Ishikawa (cell line): ENCODE data around the gene PRDM16.

ENCODE experiments used
- CEBPB ChIP-seq: IDR thresholded peaks from 2 replicates; pipeline ENCODE4 v1.6.1; 2012
- CREB1 ChIP-seq: IDR thresholded peaks from 2 replicates; pipeline ENCODE4 v1.6.1; 2012; ENCODE audit warnings: low read depth
- EGR1 ChIP-seq: IDR thresholded peaks from 2 replicates; pipeline ENCODE4 v1.6.1; 2012
- EP300 ChIP-seq: IDR thresholded peaks from 2 replicates; pipeline ENCODE4 v1.6.1; 2012; ENCODE audit warnings: borderline replicate concordance
- FOXM1 ChIP-seq: IDR thresholded peaks from 2 replicates; pipeline ENCODE4 v1.6.1; 2012; ENCODE audit warnings: low read depth, borderline replicate concordance
- MAX ChIP-seq: IDR thresholded peaks from 2 replicates; pipeline ENCODE4 v1.6.1; 2012
- NFIC ChIP-seq: IDR thresholded peaks from 2 replicates; pipeline ENCODE4 v1.6.1; 2012
- RAD21 ChIP-seq: IDR thresholded peaks from 2 replicates; pipeline ENCODE4 v1.6.1; 2012; ENCODE audit warnings: low read depth
- TAF1 ChIP-seq: IDR thresholded peaks from 2 replicates; pipeline ENCODE4 v1.6.1; 2012; ENCODE audit warnings: low read depth, mild to moderate bottlenecking
- TCF12 ChIP-seq: IDR thresholded peaks from 2 replicates; pipeline ENCODE4 v1.6.1; 2012; ENCODE audit warnings: low read depth
- TEAD4 ChIP-seq: IDR thresholded peaks from 2 replicates; pipeline ENCODE4 v1.6.1; 2012
- ZBTB7A ChIP-seq: IDR thresholded peaks from 2 replicates; pipeline ENCODE4 v1.6.1; 2012; ENCODE audit warnings: low read depth
- TF ChIP-seq, protein P1 (sequence below): IDR thresholded peaks from 2 replicates; pipeline ENCODE4 v1.6.1; 2012; ENCODE audit warnings: low read depth, mild to moderate bottlenecking
- TF ChIP-seq, protein P2 (sequence below): IDR thresholded peaks from 2 replicates; pipeline ENCODE4 v1.6.1; 2012

The PRDM16 gene

GRCh38 chr1:3468236-3469103 is 399.5 kb downstream of the PRDM16 start:
- TF ChIP-seq, protein P1, sequence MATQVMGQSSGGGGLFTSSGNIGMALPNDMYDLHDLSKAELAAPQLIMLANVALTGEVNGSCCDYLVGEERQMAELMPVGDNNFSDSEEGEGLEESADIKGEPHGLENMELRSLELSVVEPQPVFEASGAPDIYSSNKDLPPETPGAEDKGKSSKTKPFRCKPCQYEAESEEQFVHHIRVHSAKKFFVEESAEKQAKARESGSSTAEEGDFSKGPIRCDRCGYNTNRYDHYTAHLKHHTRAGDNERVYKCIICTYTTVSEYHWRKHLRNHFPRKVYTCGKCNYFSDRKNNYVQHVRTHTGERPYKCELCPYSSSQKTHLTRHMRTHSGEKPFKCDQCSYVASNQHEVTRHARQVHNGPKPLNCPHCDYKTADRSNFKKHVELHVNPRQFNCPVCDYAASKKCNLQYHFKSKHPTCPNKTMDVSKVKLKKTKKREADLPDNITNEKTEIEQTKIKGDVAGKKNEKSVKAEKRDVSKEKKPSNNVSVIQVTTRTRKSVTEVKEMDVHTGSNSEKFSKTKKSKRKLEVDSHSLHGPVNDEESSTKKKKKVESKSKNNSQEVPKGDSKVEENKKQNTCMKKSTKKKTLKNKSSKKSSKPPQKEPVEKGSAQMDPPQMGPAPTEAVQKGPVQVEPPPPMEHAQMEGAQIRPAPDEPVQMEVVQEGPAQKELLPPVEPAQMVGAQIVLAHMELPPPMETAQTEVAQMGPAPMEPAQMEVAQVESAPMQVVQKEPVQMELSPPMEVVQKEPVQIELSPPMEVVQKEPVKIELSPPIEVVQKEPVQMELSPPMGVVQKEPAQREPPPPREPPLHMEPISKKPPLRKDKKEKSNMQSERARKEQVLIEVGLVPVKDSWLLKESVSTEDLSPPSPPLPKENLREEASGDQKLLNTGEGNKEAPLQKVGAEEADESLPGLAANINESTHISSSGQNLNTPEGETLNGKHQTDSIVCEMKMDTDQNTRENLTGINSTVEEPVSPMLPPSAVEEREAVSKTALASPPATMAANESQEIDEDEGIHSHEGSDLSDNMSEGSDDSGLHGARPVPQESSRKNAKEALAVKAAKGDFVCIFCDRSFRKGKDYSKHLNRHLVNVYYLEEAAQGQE, result no peak
- no peak for TF ChIP-seq TAF1
- TF ChIP-seq, protein P2, sequence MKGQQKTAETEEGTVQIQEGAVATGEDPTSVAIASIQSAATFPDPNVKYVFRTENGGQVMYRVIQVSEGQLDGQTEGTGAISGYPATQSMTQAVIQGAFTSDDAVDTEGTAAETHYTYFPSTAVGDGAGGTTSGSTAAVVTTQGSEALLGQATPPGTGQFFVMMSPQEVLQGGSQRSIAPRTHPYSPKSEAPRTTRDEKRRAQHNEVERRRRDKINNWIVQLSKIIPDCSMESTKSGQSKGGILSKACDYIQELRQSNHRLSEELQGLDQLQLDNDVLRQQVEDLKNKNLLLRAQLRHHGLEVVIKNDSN, result no peak
- no peak for TF ChIP-seq RAD21

DNA sequence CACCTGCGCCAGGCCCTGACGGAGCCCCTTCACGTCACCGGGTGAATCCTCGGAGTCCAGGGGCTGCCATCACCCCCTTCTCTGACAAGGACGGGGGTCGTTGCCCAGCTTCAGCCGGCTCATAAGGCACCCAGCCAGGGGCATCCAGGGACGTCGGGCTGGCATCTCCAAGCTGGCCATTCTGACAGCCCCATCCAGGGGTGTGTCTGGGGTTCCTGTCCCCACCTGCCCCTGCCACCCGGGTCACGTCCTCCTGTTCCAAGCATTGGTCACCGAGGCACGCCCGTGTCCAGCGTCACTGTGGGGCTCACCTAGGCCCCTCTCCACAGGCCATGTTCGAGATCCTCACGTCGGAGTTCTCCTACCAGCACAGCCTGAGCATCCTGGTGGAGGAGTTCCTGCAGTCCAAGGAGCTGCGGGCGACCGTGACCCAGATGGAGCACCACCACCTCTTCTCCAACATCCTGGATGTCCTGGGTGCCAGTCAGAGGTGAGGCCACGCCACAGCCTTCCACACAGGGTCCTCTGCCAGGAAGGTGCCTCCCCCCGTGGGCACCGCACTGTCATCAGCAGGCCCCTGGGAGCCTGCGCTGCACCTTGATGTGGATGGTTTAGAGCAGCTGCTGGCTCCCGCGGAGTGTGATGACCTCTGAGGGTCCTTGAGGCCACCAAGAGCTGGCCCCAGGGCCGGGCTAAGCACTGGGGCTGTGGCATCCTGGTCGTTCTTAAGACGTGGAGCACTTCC is 400.3 kb downstream of the PRDM16 start:
- TF ChIP-seq RAD21 (no peak), ZBTB7A (no peak), EGR1 (no peak), CREB1 (no peak), TEAD4 (no peak), TCF12 (no peak), MAX (no peak), EP300 (no peak), FOXM1 (no peak)
- TF ChIP-seq, protein P1, result no peak
- TF ChIP-seq, protein P2, result no peak

- no peak for TF ChIP-seq CREB1
- no peak for TF ChIP-seq NFIC
These were observed 401.0 kb downstream of the PRDM16 start for GRCh38 chr1:3469849-3470649.

GRCh38 chr1:3470650-3471355 is 401.8 kb downstream of the PRDM16 start:
- TF ChIP-seq, protein P1, result no peak
- peak; percentile 12; the same call in 1 of the 2 replicates for TF ChIP-seq EGR1
- TF ChIP-seq CEBPB, result no peak
- no peak for TF ChIP-seq NFIC
- no peak for TF ChIP-seq ZBTB7A
- TF ChIP-seq, protein P2, result no peak
- no peak for TF ChIP-seq TCF12
